Measurements from ENCODE around the gene SEMA6D. TPM values are rescaled to one million over a fixed set of nuclear protein-coding genes. Genes with fewer than 3 reads are reported as not detected.

SEMA6D gene
- total RNA-seq, 1 donor from 2014 or later: 6.4 TPM

DNA sequence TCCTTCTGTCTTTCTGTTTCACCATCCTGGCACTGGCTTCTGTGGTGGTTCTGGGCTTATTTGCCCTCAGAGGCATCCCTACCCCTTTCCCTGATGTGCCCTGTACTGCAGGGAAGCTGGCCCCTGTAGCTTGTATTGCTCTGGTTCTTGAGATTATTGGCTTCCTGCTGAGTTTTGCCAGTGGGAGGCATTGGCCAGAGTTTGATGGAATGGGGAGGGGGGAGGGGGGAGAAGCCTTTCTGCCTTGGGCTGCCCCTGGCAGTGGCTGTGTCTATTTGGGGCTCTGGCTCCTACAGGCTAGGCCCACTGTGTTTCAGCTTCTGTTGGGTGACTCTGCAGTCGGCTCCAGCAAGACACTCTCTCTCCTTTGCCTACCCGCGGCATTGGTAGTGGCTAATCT lies 41.6 kb upstream of the SEMA6D start:
- DNase-seq (ENCODE audit: low spot score): no peak
- H3K36me3 Mint-ChIP-seq (ENCODE audit: low read depth): no peaks in the 10 kb centered on the region
- no peak overlapping the region for H3K4me3 Mint-ChIP-seq (ENCODE audit: unreplicated experiment)
- TF ChIP-seq, protein P1, sequence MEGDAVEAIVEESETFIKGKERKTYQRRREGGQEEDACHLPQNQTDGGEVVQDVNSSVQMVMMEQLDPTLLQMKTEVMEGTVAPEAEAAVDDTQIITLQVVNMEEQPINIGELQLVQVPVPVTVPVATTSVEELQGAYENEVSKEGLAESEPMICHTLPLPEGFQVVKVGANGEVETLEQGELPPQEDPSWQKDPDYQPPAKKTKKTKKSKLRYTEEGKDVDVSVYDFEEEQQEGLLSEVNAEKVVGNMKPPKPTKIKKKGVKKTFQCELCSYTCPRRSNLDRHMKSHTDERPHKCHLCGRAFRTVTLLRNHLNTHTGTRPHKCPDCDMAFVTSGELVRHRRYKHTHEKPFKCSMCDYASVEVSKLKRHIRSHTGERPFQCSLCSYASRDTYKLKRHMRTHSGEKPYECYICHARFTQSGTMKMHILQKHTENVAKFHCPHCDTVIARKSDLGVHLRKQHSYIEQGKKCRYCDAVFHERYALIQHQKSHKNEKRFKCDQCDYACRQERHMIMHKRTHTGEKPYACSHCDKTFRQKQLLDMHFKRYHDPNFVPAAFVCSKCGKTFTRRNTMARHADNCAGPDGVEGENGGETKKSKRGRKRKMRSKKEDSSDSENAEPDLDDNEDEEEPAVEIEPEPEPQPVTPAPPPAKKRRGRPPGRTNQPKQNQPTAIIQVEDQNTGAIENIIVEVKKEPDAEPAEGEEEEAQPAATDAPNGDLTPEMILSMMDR (IDR thresholded peaks at IDR 0.05): no peak
- H3K27ac Mint-ChIP-seq (ENCODE audit: unreplicated experiment): no peak overlapping the region
- H3K9me3 Mint-ChIP-seq (ENCODE audit: low read depth): no peaks in the 10 kb centered on the region
- peaks cover 14% of the 10 kb centered on the region for H3K27me3 Mint-ChIP-seq (ENCODE audit: low read depth)
- peaks cover 4% of the 10 kb centered on the region for H3K4me1 Mint-ChIP-seq (ENCODE audit: low read depth)

DNA sequence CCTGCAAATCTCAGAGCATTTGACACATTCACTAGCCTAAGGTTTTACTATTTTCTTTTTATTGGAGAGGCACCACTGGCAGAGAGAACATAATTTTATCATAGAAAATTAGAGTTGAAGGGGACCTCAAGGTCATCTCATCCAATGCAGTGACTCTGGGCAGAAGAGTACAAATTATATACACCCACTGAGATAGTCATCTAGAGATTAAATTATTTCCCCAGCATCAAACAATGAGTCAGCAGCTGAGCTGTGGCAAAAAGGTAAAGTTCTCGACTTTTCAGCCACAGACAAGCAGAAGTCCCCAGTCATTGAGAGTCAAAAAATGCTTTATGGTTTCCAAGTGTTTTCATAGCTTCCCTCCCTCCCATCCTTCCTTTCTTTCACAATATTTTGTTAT lies 39.3 kb upstream of the SEMA6D start:
- no peak for DNase-seq (ENCODE audit: low spot score)
- Mint-ChIP-seq H3K27ac (ENCODE audit: unreplicated experiment) (no peak overlapping the region), H3K4me3 (ENCODE audit: unreplicated experiment) (no peak overlapping the region), H3K36me3 (ENCODE audit: low read depth) (no peaks in the 10 kb centered on the region), H3K4me1 (ENCODE audit: low read depth) (peaks cover 4% of the 10 kb centered on the region), H3K27me3 (ENCODE audit: low read depth) (peaks cover 10% of the 10 kb centered on the region), H3K9me3 (ENCODE audit: low read depth) (no peaks in the 10 kb centered on the region)
- TF ChIP-seq, protein P1 (IDR thresholded peaks at IDR 0.05): no peak

DNA sequence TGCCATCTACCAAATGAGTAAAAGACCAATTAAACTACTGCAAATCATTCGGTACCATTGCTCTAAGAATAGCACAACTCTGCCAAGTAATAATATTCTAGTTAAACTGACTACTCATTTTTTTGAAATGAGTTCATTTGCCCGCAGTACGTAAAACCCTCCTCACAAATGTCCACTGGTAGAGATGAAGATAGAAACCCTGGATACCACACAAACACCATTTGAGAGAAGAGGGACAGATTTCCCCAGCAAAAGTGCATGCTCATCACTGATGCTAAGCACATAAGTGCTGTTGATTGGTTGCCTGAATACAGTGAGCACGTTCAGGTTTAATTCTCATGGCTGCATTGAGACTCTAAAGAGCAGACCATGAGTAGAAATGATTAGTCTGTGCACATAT lies 34.6 kb upstream of the SEMA6D start:
- Mint-ChIP-seq H3K36me3 (ENCODE audit: low read depth) (no peaks in the 10 kb centered on the region), H3K9me3 (ENCODE audit: low read depth) (peaks cover 3% of the 10 kb centered on the region), H3K4me3 (ENCODE audit: unreplicated experiment) (no peak overlapping the region), H3K27ac (ENCODE audit: unreplicated experiment) (no peak overlapping the region), H3K27me3 (ENCODE audit: low read depth) (peaks cover 2% of the 10 kb centered on the region), H3K4me1 (ENCODE audit: low read depth) (no peaks in the 10 kb centered on the region)
- DNase-seq (ENCODE audit: low spot score): no peak
- TF ChIP-seq, protein P1 (IDR thresholded peaks at IDR 0.05): no peak

DNA sequence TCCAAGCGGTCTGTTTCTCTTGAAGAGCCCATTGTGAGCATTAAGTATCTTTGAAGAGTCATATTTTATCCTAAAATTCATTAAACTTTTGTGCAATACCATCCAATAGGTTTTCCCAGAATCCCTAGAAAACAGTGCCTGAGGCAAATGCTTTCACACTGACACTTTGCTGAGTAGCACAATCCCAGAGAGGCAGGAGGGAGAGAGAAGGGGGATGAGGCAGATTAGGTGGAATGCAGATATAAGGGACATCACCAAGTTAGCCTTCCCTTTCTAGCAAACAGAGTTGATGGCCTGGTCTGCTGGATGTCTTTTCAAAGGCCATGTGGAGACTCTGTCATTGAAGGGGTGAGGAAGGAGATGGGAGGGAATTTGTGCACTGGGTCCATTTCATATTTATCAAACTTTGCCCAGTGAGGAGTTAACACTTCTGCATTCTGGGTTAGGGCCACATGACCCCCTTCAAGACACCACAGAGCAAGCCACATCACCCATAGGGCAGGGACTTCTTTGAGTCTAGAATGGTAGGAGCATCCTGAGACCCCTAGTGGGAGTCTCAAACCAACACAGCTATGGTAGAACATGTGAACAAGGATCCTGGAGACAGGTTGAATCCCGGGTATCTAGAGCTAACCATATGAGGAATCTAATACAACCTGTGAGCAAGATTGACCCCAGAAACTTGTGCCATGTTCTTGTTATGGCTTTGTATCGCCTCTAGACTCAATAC lies 32.0 kb upstream of the SEMA6D start:
- Mint-ChIP-seq H3K27ac (ENCODE audit: unreplicated experiment) (no peak overlapping the region), H3K9me3 (ENCODE audit: low read depth) (peaks cover 3% of the 10 kb centered on the region), H3K27me3 (ENCODE audit: low read depth) (no peaks in the 10 kb centered on the region), H3K4me3 (ENCODE audit: unreplicated experiment) (no peak overlapping the region), H3K36me3 (ENCODE audit: low read depth) (no peaks in the 10 kb centered on the region), H3K4me1 (ENCODE audit: low read depth) (no peaks in the 10 kb centered on the region)
- TF ChIP-seq, protein P1 (IDR thresholded peaks at IDR 0.05): no peak
- no peak for DNase-seq (ENCODE audit: low spot score)

DNA sequence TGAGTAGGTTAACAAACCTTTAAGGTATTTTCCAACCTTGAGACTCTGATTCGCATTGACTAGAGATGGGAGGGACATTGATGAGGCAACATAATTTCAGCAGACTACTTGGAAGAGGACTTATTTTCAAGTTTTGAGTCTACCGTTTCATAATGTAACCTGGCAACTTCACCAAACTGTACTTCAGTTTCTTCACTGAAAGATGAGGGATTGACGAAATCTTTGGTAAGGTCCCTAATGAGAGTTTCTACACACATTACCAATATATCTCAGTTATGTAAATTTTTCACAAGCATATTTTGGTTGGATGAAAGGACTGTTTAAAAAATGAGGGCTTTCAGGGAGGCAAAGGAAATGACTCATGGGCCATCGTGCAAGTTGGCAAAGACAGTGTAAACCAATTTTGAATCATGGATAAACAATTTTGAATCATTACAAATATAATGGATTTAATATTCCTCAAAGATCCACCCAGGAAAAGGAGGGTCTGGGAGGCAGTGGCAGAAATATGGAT lies 28.7 kb upstream of the SEMA6D start:
- Mint-ChIP-seq H3K4me1 (ENCODE audit: low read depth) (no peaks in the 10 kb centered on the region), H3K27me3 (ENCODE audit: low read depth) (peaks cover 7% of the 10 kb centered on the region), H3K36me3 (ENCODE audit: low read depth) (no peaks in the 10 kb centered on the region), H3K27ac (ENCODE audit: unreplicated experiment) (no peak overlapping the region), H3K9me3 (ENCODE audit: low read depth) (peaks cover 3% of the 10 kb centered on the region), H3K4me3 (ENCODE audit: unreplicated experiment) (no peak overlapping the region)
- TF ChIP-seq, protein P1 (IDR thresholded peaks at IDR 0.05): no peak
- DNase-seq (ENCODE audit: low spot score): no peak
